ENCODE results near the gene TGFB2. TPM values are rescaled to one million over a fixed set of nuclear protein-coding genes. Genes with fewer than 3 reads are reported as not detected.

TGFB2 gene
- total RNA-seq, 1 experiment from 2014 or later, result 2.5 TPM

GRCh38 chr1:218349348-218350034 is 4.4 kb downstream of the TGFB2 start:
- POLR2A ChIA-PET, result no interaction called here
- DNase-seq (ENCODE audit: low spot score) (no peak), ATAC-seq (no peak)
- CTCF ChIA-PET, result interaction anchor here (0.8 kb wide), 1 partner anchor 10 kb away, joined by 3 read pairs; no protein-coding TSS in a partner anchor
- TF ChIP-seq SMAD4 (CRISPR knock-in tag; IDR thresholded peaks at IDR 0.05) (no peak), TEAD4 (CRISPR knock-in tag; IDR thresholded peaks at IDR 0.05) (no peak), ZBTB43 (CRISPR knock-in tag; IDR thresholded peaks at IDR 0.05) (no peak), USF1 (CRISPR knock-in tag; IDR thresholded peaks at IDR 0.05) (no peak), CREM (CRISPR knock-in tag; IDR thresholded peaks at IDR 0.05) (no peak), AR (CRISPR knock-in tag; IDR thresholded peaks at IDR 0.05) (no peak), MLX (CRISPR knock-in tag; IDR thresholded peaks at IDR 0.05) (no peak), GTF2I (CRISPR knock-in tag; conservative IDR thresholded peaks at IDR 0.05) (no peak), ZNF121 (CRISPR knock-in tag; IDR thresholded peaks at IDR 0.05) (no peak), E2F4 (CRISPR knock-in tag; IDR thresholded peaks at IDR 0.05; ENCODE audit: borderline replicate concordance, low read depth) (no peak), ZMAT4 (CRISPR knock-in tag; IDR thresholded peaks at IDR 0.05) (no peak), ZNF317 (CRISPR knock-in tag; IDR thresholded peaks at IDR 0.05; ENCODE audit: borderline replicate concordance, low read depth) (no peak), CTCF (IDR thresholded peaks at IDR 0.05) (no peak), IRF2 (CRISPR knock-in tag; IDR thresholded peaks at IDR 0.05; ENCODE audit: borderline replicate concordance, low read depth) (no peak), KAT7 (CRISPR knock-in tag; IDR thresholded peaks at IDR 0.05; ENCODE audit: borderline replicate concordance) (no peak)
- Mint-ChIP-seq H3K9me3 (no peaks in the 10 kb centered on the region), H3K4me1 (peaks cover 54% of the 10 kb centered on the region), H3K27me3 (ENCODE audit: low read depth) (peaks cover 15% of the 10 kb centered on the region), H3K36me3 (no peaks in the 10 kb centered on the region), H3K27ac (no peak overlapping the region), H3K4me3 (no peak overlapping the region)

GRCh38 chr1:218350035-218350525 is 4.9 kb downstream of the TGFB2 start:
- Mint-ChIP-seq H3K27ac (no peak overlapping the region), H3K4me3 (no peak overlapping the region), H3K9me3 (no peaks in the 10 kb centered on the region), H3K4me1 (peaks cover 58% of the 10 kb centered on the region), H3K27me3 (ENCODE audit: low read depth) (peaks cover 15% of the 10 kb centered on the region), H3K36me3 (no peaks in the 10 kb centered on the region)
- no peak for ATAC-seq
- CTCF ChIA-PET, result no interaction called here
- POLR2A ChIA-PET, result no interaction called here
- DNase-seq (ENCODE audit: low spot score), result no peak
- TF ChIP-seq ZNF671 (CRISPR knock-in tag; IDR thresholded peaks at IDR 0.05) (no peak), MLX (CRISPR knock-in tag; IDR thresholded peaks at IDR 0.05) (no peak), NFATC4 (CRISPR knock-in tag; IDR thresholded peaks at IDR 0.05) (no peak), E2F1 (CRISPR knock-in tag; IDR thresholded peaks at IDR 0.05) (no peak), ETV6 (CRISPR knock-in tag; IDR thresholded peaks at IDR 0.05) (no peak), CDX4 (CRISPR knock-in tag; IDR thresholded peaks at IDR 0.05; ENCODE audit: borderline replicate concordance) (no peak)

All from WTC11 (cell line).